Upper lobe of left lung (tissue), 6 donors: Measurements from ENCODE around the gene RHOXF1. TPM values are rescaled to one million over a fixed set of nuclear protein-coding genes. Genes with fewer than 3 reads are reported as not detected.
"Not testable (repeated sequence)": the region's sequence is repeated elsewhere in the genome, so short reads cannot be mapped to it uniquely, and the experiment has no call there.

Source experiments
- ATAC-seq, 2 donors: fragments of 200-7000 bp; cut with Tn5 transposase; one replicate each; pipeline ENCODE4 v1.9.1; 2022; ENCODE audit warnings: mild to moderate bottlenecking in 2 of 2, moderate library complexity in 2 of 2; ENCODE audit not compliant: low FRiP score in 2 of 2
- DNase-seq, 2 donors: peaks; one replicate each; pipeline ENCODE4 v3.0.0-alpha.2; 2019 to 2020
- H3K27ac ChIP-seq, 4 donors: fragments of 200-600 bp; sonication (generic); one replicate each; pipeline ENCODE4 v1.5.1; 2016 to 2019
- H3K27me3 ChIP-seq, 4 donors: fragments of 200-600 bp; sonication (generic); one replicate each; pipeline ENCODE4 v1.5.1; 2017 to 2019
- H3K36me3 ChIP-seq, 4 donors: fragments of 200-600 bp; sonication (generic); one replicate each; pipeline ENCODE4 v1.5.1; 2016 to 2019
- H3K4me1 ChIP-seq, 4 donors: fragments of 200-600 bp; sonication (generic); one replicate each; pipeline ENCODE4 v1.5.1; 2018 to 2019
- H3K4me3 ChIP-seq, 4 donors: fragments of 200-600 bp; sonication (generic); one replicate each; pipeline ENCODE4 v1.5.1; 2017 to 2019; ENCODE audit warnings: mild to moderate bottlenecking in 2 of 4, moderate library complexity in 1 of 4
- H3K9me3 ChIP-seq, 4 donors: fragments of 200-600 bp; sonication (generic); one replicate each; pipeline ENCODE4 v1.5.1; 2018 to 2019
- EP300 ChIP-seq, 4 donors: sonication (generic); formaldehyde crosslinking; IDR thresholded peaks; one replicate each; pipeline ENCODE4 v1.5.1; 2017; ENCODE audit warnings: antibody characterized with exemption in 4 of 4, control low read depth in 2 of 4
- POLR2A ChIP-seq, 4 donors: fragments of 450-650 bp; IDR thresholded peaks; one replicate each; pipeline ENCODE4 v1.5.1; 2016 to 2017; ENCODE audit warnings: antibody characterized with exemption in 4 of 4, mild to moderate bottlenecking in 2 of 4
- POLR2AphosphoS5 ChIP-seq, 2 donors: sonication (generic); formaldehyde crosslinking; IDR thresholded peaks; one replicate each; pipeline ENCODE4 v1.5.1; 2017; ENCODE audit warnings: antibody characterized with exemption in 2 of 2
- WGBS, 2 donors: methylation state at CpG; one replicate each; pipeline ENCODE4 v1.1.5; 2017 to 2018; 5-methylcytosine and 5-hydroxymethylcytosine counted together
- total RNA-seq, 6 donors: library from RNA; depleted of rRNA in 4 of 6; stranded (reverse); fragments of >200 nt in 4 of 6; gene quantifications; one replicate each; pipeline versions ENCODE4 v1.1.0 to v1.2.1, GENCODE V29; 2016 to 2021
- TF ChIP-seq, protein P1 (sequence below), 6 experiments: fragments of 450-650 bp in 4 of 6; fragments of 200-600 bp in 2 of 6; sonication (generic) in 2 of 6; IDR thresholded peaks; one replicate each; pipeline ENCODE4 v1.5.1; 2016 to 2019; ENCODE audit warnings: antibody characterized with exemption in 6 of 6
- donor health status: DM: no; HTN: no; CAD: no; lungs with moderate emphysema.
- donor health status: DM: no; HTN: yes; CAD: no; lungs with severe emphysema.

Gene RHOXF1
- total RNA-seq, 6 donors from 2014 or later: 0.47 to 3.1 (median 1.5) TPM; not detected in 2

DNA sequence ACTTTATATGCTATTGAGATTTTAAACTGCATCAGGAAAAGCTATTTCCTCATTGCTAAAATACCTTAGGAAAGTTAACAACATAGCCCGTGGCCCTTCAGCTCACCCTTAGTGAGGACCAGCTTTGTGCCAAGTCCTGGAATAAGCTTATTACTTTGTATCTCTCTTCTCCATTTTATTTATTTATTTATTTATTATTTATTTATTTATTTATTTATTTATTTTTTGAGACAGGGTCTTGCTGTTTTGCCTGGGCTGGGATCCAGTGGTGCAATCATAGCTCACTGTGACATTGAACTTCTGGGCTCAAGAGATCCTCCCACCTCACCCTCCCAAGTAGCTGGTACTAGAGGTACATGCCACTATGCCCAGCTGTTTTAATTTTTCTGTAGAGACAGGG is 6.3 kb downstream of the RHOXF1 start:
- Histone ChIP-seq H3K4me1 (no peaks in the 10 kb centered on the region), H3K9me3 (peaks cover 0 to 3% (median 0%) of the 10 kb centered on the region in 4 donors), H3K27me3 (no peaks in the 10 kb centered on the region), H3K4me3 (no peak overlapping the region), H3K36me3 (no peaks in the 10 kb centered on the region), H3K27ac (no peak overlapping the region)
- ATAC-seq (no peak), DNase-seq (no peak)
- WGBS, 2 donors: 48 to 71% methylated on average over 1 of the region's 1 CpG
- TF ChIP-seq, protein P1, sequence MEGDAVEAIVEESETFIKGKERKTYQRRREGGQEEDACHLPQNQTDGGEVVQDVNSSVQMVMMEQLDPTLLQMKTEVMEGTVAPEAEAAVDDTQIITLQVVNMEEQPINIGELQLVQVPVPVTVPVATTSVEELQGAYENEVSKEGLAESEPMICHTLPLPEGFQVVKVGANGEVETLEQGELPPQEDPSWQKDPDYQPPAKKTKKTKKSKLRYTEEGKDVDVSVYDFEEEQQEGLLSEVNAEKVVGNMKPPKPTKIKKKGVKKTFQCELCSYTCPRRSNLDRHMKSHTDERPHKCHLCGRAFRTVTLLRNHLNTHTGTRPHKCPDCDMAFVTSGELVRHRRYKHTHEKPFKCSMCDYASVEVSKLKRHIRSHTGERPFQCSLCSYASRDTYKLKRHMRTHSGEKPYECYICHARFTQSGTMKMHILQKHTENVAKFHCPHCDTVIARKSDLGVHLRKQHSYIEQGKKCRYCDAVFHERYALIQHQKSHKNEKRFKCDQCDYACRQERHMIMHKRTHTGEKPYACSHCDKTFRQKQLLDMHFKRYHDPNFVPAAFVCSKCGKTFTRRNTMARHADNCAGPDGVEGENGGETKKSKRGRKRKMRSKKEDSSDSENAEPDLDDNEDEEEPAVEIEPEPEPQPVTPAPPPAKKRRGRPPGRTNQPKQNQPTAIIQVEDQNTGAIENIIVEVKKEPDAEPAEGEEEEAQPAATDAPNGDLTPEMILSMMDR (IDR thresholded peaks at IDR 0.05): no peak
- TF ChIP-seq POLR2AphosphoS5 (IDR thresholded peaks at IDR 0.05) (no peak), POLR2A (IDR thresholded peaks at IDR 0.05) (no peak), EP300 (IDR thresholded peaks at IDR 0.05) (no peak)

DNA sequence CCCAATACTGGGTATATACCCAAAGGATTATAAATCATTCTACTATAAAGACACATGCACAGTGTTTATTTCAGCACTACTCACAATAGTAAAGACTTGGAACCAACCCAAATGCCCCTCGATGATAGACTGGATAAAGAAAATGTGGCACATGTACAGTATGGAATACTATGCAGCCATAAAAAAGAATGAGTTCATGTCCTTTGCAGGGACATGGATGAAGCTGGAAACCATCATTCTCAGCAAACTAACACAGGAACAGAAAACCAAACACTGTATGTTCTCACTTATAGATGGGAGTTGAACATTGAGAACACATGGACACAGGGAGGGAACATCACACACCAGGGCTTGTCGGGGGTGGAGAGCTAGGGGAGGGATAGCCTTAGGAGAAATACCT is 11.0 kb downstream of the RHOXF1 start:
- DNase-seq, H3K4me1 ChIP-seq, H3K36me3 ChIP-seq, H3K27me3 ChIP-seq, H3K27ac ChIP-seq, ATAC-seq, H3K4me3 ChIP-seq: not testable (repeated sequence)
- H3K9me3 ChIP-seq: peaks cover 4 to 31% (median 11%) of the 10 kb centered on the region in 4 donors
- WGBS, 2 donors: 88 to 89% methylated on average over 2 of the region's 2 CpGs

DNA sequence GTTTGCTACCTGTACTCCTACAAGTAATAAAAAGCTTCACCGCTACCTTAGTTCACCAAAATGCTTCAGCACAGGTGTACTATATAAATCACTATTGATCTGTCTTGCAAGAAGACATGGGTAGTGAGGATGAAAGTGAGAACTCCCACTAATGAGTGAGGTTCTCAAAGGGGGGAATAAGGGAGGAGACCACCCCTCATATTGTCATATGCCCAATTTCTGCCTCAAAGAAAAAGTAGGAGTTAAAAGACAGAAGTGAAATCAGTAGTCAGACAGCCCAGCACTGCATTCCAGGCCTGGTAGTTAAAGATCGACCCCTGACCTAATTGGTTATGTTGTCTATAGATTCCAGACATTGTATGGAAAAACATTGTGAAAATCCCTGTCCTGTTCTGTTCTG is 14.7 kb downstream of the RHOXF1 start:
- not testable (repeated sequence) for H3K27me3 ChIP-seq, H3K27ac ChIP-seq, H3K4me3 ChIP-seq, H3K4me1 ChIP-seq, H3K36me3 ChIP-seq, ATAC-seq, DNase-seq
- H3K9me3 ChIP-seq: peaks cover 4 to 31% (median 11%) of the 10 kb centered on the region in 4 donors
- WGBS, 2 donors: 71 to 82% methylated on average over 2 of the region's 2 CpGs

DNA sequence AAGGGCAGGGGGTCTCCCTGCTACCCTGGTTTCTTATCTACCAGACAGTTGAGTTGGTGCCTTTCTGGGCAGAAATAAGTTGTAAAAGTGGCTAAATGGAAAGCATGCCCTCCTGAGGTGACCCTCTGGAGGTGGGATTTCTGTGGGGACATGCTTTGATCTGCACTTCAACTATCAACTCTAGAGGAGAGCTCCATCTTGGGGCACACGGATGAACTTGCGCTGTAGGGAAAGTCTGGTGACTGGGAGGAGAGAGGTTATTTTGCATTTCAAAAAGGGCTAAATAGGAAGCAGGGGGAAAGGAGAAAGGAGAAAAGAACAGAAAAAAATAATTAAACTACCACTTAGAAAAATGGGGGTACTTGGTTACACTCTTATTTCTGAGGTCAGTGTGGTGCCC is 25.5 kb downstream of the RHOXF1 start:
- Histone ChIP-seq H3K27ac (no peak overlapping the region), H3K9me3 (no peaks in the 10 kb centered on the region), H3K27me3 (no peaks in the 10 kb centered on the region), H3K4me1 (no peaks in the 10 kb centered on the region), H3K36me3 (no peaks in the 10 kb centered on the region), H3K4me3 (no peak overlapping the region)
- no peak for TF ChIP-seq EP300 (IDR thresholded peaks at IDR 0.05)
- TF ChIP-seq POLR2A (IDR thresholded peaks at IDR 0.05): no peak
- no peak for TF ChIP-seq POLR2AphosphoS5 (IDR thresholded peaks at IDR 0.05)
- TF ChIP-seq, protein P1 (IDR thresholded peaks at IDR 0.05): no peak
- DNase-seq (no peak), ATAC-seq (no peak)
- 69 to 84% methylated on average over 2 of the region's 2 CpGs for WGBS, 2 donors

DNA sequence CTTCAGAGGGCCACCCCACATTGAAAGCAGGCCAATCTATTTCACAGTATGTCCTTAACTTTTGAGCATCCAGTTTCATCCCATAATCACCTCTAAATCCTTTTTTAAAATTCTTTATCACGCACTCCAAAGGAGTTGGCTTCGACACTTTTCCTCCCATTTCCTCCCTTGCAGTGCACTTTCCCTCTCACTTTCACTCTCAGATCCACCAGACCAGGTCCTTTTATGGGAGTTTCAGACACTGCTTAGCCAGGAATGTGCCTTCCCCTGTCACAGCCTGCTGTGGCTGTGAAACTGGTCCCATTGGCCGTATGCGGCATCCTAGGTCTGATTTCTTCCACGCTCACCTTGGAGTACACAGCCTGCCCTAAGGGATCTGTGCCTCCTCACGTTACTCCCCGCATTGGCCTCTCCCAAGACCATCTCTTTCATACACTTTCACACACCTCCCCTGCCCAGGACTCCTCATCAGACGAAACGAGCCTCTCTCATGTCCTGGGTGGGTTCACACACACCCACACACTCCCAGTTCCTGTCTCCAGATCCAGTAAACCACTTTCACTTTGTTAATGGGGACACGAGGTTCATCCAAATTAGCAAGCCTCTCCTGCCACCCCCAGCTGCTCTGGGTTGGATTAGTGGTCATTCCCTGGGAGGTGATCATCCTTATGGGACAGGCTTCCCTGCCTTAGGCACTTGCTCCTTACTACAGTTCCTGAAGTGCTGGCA is 28.3 kb downstream of the RHOXF1 start:
- DNase-seq (no peak), ATAC-seq (no peak)
- WGBS, 2 donors: 62 to 70% methylated on average over 9 to 10 of the region's 10 CpGs
- Histone ChIP-seq H3K9me3 (no peaks in the 10 kb centered on the region), H3K36me3 (no peaks in the 10 kb centered on the region), H3K4me1 (no peaks in the 10 kb centered on the region), H3K4me3 (no peak overlapping the region), H3K27ac (no peak overlapping the region), H3K27me3 (no peaks in the 10 kb centered on the region)
- TF ChIP-seq, protein P1 (IDR thresholded peaks at IDR 0.05): no peak
- TF ChIP-seq EP300 (IDR thresholded peaks at IDR 0.05) (no peak), POLR2AphosphoS5 (IDR thresholded peaks at IDR 0.05) (no peak), POLR2A (IDR thresholded peaks at IDR 0.05) (no peak)

DNA sequence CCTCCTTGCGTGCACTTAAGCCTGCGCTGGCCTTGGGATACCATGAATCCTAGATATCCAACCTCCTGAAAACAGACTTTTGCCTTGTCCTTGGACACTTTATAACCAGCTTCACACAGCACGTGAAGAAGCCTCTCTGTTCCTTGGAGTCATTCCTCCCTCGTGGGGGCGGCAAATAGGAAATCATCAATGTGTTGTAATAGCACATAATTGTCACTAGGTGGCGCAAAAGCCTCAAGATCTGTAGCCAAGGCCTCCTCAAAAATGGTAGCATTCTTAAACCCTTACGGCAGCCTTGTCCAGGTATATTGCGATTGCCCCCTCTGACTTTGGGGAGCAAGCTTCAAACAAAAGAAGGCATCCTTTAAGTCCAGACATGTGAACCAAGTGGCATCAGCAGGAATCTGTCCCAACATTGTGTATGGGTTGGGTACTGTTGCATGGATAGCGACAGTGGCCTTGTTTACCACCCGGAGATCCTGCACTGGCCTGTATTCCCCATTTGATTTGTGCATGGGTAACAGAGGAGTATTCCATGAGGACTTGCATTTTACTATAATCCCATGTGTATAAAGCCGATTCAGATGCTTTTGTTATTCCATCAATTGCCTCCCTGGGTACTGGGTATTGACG is 30.0 kb downstream of the RHOXF1 start:
- H3K4me1 ChIP-seq, H3K27me3 ChIP-seq, H3K27ac ChIP-seq, H3K9me3 ChIP-seq, DNase-seq, H3K4me3 ChIP-seq, H3K36me3 ChIP-seq: not testable (repeated sequence)
- peak; percentile 19 to 48 for ATAC-seq
- no CpG with 5 or more reads among the region's 12 CpGs for WGBS, 2 donors

- not testable (repeated sequence) for DNase-seq, H3K4me1 ChIP-seq, H3K27ac ChIP-seq, H3K27me3 ChIP-seq, H3K4me3 ChIP-seq, H3K9me3 ChIP-seq, ATAC-seq, H3K36me3 ChIP-seq
- no CpG with 5 or more reads among the region's 15 CpGs for WGBS, 2 donors
Observed at GRCh38 chrX:120077590-120077989, 38.1 kb downstream of the RHOXF1 start, which contains the start of gene RHOXF2B. Gene RHOXF2B (minus strand): TSS chrX:120077690. CDS start chrX:120077552, 138 bp downstream.

GRCh38 chrX:120066169-120066568 is 49.5 kb downstream of the RHOXF1 start:
- H3K36me3 ChIP-seq, H3K4me1 ChIP-seq, H3K27me3 ChIP-seq, ATAC-seq, H3K9me3 ChIP-seq, H3K27ac ChIP-seq, H3K4me3 ChIP-seq: not testable (repeated sequence)
- DNase-seq: peak in 1 of 2 donors; percentile 8
- 54% methylated on average over 1 of the region's 1 CpG; no CpG with 5 or more reads in 1 of the 2 donors for WGBS, 2 donors
